K562 (cell line): ENCODE measurements around the gene UBR3. TPM values are rescaled to one million over a fixed set of nuclear protein-coding genes. Genes with fewer than 3 reads are reported as not detected.

Experiments used
- C11orf30 ChIP-seq: fragments of 450-650 bp; IDR thresholded peaks from 2 replicates; pipeline ENCODE4 v1.6.1; 2016; ENCODE audit warnings: low read depth, mild to moderate bottlenecking
- CC2D1A ChIP-seq: fragments of 450-650 bp; IDR thresholded peaks from 2 replicates; pipeline ENCODE4 v1.6.1; 2017; ENCODE audit warnings: mild to moderate bottlenecking
- KAT7 ChIP-seq: sonication (generic); formaldehyde crosslinking; IDR thresholded peaks from 2 replicates; pipeline ENCODE4 v1.8.0; 2022; ENCODE audit warnings: missing genetic modification reagents, mild to moderate bottlenecking, borderline replicate concordance
- PATZ1 ChIP-seq: fragments of 250-450 bp; sonication (Bioruptor Pico); IDR thresholded peaks from 2 replicates; pipeline ENCODE4 v1.5.0; 2020; ENCODE audit warnings: mild to moderate bottlenecking, borderline replicate concordance
- SIN3A ChIP-seq, 2 experiments: fragments of 150-350 bp in 1 of 2; IDR thresholded peaks; 2 replicates each; pipeline ENCODE4 v1.6.1; 2011 to 2016; ENCODE audit warnings: borderline replicate concordance in 2 of 2, low read depth in 2 of 2, low read length in 2 of 2, mild to moderate bottlenecking in 2 of 2, moderate library complexity in 2 of 2; ENCODE audit not compliant: control insufficient read depth in 1 of 2
- TCF7 ChIP-seq: sonication (generic); IDR thresholded peaks from 2 replicates; pipeline ENCODE4 v1.6.1; 2016; ENCODE audit warnings: antibody characterized with exemption, borderline replicate concordance
- THRAP3 ChIP-seq: fragments of 450-650 bp; IDR thresholded peaks from 2 replicates; pipeline ENCODE4 v1.6.1; 2016; ENCODE audit warnings: mild to moderate bottlenecking, inconsistent platforms, borderline replicate concordance
- ZBTB11 ChIP-seq, 3 experiments: fragments of 200-800 bp in 1 of 3; fragments of 250-450 bp in 1 of 3; fragments of 450-650 bp in 1 of 3; sonication (Bioruptor Pico) in 1 of 3; sonication (Bioruptor generic) in 1 of 3; formaldehyde crosslinking in 1 of 3; IDR thresholded peaks; 2 replicates each; pipeline versions ENCODE4 v1.6.1 to v1.8.0; 2016 to 2022; ENCODE audit warnings: mild to moderate bottlenecking in 2 of 3, missing genetic modification characterization in 2 of 3, missing compliant biosample characterization in 1 of 3, moderate library complexity in 1 of 3
- ZNF707 ChIP-seq: fragments of 250-450 bp; sonication (Bioruptor Pico); conservative IDR thresholded peaks from 2 replicates; pipeline ENCODE4 v1.8.0; 2022; ENCODE audit warnings: inconsistent platforms, mild to moderate bottlenecking, moderate library complexity
- ZNF75A ChIP-seq: fragments of 450-650 bp; formaldehyde crosslinking; IDR thresholded peaks from 2 replicates; pipeline ENCODE4 v1.4.0; 2020; ENCODE audit warnings: mild to moderate bottlenecking
- ZNF785 ChIP-seq: fragments of 250-450 bp; sonication (Bioruptor Pico); IDR thresholded peaks from 2 replicates; pipeline ENCODE4 v1.4.0; 2020; ENCODE audit warnings: mild to moderate bottlenecking
- polyA plus RNA-seq, 8 experiments: library from polyadenylated mRNA; depleted of rRNA in 4 of 8; stranded (reverse) in 5 of 8; unstranded in 3 of 8; fragments of >200 nt; fragmentation: Nextera tagmentation in 2 of 8; fragmentation: Illumina TruSeq in 1 of 8; extraction: Ambion mirVana in 2 of 8; extraction: Trizol in 1 of 8; gene quantifications; 2 replicates each; pipeline versions ENCODE4 v1.2.1 to v1.2.3, GENCODE V29; 2011 to 2014; ENCODE audit warnings: inconsistent platforms in 1 of 8, missing spikeins in 1 of 8
- total RNA-seq, 7 experiments: library from RNA; depleted of rRNA in 6 of 7; stranded (reverse); fragments of >200 nt in 6 of 7; fragmentation: Illumina TruSeq in 2 of 7; extraction: Trizol in 2 of 7; gene quantifications; 2 replicates each; pipeline versions ENCODE4 v1.2.1 to v1.2.3, GENCODE V29; 2011 to 2021; ENCODE audit warnings: low replicate concordance in 1 of 7
- TF ChIP-seq, protein P1 (sequence below), 2 experiments: fragments of 450-650 bp; conservative IDR thresholded peaks; 2 replicates each; pipeline ENCODE4 v1.6.1; 2017; ENCODE audit warnings: mild to moderate bottlenecking in 2 of 2, moderate library complexity in 2 of 2
- TF ChIP-seq, protein P2 (sequence below): fragments of 450-650 bp; IDR thresholded peaks from 2 replicates; pipeline ENCODE4 v1.6.1; 2016; ENCODE audit warnings: antibody characterized with exemption
- TF ChIP-seq, protein P3 (sequence below): fragments of 250-450 bp; sonication (Bioruptor Pico); IDR thresholded peaks from 2 replicates; pipeline ENCODE4 v1.8.0; 2022; ENCODE audit warnings: inconsistent platforms

The UBR3 gene
- total and polyA plus RNA-seq, 9 of the 15 experiments (the other 6 are each of a cell fraction or from before 2014, with no cell fraction given), result 14.4 to 63.5 (median 40.4) TPM

DNA sequence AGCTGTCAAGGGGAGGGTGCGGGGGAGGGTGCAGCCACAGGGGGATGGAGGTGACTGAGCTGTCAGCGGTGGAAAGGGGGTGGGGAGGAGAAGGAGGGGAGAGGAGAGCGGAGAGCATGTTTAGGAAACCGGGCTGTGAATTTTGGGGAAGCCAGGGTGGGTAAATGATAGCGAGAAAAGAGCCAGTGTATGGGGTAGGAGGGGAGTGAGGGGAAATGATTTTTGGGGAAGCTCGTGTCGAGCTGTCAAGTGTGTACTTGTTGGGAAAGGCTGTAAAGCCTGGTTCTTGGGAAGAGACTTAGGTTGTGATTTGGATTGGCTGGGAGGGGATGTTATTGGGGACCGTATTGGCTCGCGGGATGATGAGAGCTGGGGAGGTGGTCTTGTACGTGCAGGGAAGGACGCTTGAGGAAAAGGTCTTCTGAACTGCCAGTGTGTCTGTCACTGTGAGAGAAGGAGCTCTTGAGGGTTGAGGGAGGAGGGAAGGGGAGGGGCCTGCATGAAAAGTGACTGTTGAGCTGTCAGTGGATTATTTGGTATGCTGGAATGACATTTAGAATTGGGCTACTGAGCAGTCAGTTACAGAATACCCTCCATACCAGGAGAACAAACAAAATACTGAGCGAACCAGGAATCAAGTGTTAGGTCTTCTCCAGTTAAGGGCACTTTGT, 1.0 kb downstream of the UBR3 start (continued):
- TF ChIP-seq, protein P1, sequence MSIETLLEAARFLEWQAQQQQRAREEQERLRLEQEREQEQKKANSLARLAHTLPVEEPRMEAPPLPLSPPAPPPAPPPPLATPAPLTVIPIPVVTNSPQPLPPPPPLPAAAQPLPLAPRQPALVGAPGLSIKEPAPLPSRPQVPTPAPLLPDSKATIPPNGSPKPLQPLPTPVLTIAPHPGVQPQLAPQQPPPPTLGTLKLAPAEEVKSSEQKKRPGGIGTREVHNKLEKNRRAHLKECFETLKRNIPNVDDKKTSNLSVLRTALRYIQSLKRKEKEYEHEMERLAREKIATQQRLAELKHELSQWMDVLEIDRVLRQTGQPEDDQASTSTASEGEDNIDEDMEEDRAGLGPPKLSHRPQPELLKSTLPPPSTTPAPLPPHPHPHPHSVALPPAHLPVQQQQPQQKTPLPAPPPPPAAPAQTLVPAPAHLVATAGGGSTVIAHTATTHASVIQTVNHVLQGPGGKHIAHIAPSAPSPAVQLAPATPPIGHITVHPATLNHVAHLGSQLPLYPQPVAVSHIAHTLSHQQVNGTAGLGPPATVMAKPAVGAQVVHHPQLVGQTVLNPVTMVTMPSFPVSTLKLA (conservative IDR thresholded peaks at IDR 0.05), result peak; percentile 97 to 99
- no peak for TF ChIP-seq PATZ1 (CRISPR knock-in tag)
- no peak for TF ChIP-seq ZNF785 (CRISPR knock-in tag)
- TF ChIP-seq CC2D1A, result no peak; the same call in 1 of the 2 replicates
- TF ChIP-seq KAT7, result peak; percentile 33; the same call in 1 of the 2 replicates
- peak; percentile 85 to 97 for TF ChIP-seq SIN3A (IDR thresholded peaks at IDR 0.05; ENCODE audit: borderline replicate concordance in 2 of 2, control insufficient read depth in 1 of 2, low read depth in 2 of 2, low read length in 2 of 2)
- TF ChIP-seq, protein P2, sequence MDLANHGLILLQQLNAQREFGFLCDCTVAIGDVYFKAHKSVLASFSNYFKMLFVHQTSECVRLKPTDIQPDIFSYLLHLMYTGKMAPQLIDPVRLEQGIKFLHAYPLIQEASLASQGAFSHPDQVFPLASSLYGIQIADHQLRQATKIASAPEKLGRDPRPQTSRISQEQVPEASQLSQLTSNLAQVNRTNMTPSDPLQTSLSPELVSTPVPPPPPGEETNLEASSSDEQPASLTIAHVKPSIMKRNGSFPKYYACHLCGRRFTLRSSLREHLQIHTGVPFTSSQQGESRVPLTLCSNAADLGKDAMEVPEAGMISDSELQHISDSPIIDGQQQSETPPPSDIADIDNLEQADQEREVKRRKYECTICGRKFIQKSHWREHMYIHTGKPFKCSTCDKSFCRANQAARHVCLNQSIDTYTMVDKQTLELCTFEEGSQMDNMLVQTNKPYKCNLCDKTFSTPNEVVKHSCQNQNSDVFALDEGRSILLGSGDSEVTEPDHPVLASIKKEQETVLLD, result 0 out of 2 replicates have a peak, but pooled peaks have one; percentile 14
- TF ChIP-seq C11orf30, result no peak; the same call in 1 of the 2 replicates
- TF ChIP-seq, protein P3, sequence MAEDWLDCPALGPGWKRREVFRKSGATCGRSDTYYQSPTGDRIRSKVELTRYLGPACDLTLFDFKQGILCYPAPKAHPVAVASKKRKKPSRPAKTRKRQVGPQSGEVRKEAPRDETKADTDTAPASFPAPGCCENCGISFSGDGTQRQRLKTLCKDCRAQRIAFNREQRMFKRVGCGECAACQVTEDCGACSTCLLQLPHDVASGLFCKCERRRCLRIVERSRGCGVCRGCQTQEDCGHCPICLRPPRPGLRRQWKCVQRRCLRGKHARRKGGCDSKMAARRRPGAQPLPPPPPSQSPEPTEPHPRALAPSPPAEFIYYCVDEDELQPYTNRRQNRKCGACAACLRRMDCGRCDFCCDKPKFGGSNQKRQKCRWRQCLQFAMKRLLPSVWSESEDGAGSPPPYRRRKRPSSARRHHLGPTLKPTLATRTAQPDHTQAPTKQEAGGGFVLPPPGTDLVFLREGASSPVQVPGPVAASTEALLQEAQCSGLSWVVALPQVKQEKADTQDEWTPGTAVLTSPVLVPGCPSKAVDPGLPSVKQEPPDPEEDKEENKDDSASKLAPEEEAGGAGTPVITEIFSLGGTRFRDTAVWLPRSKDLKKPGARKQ (CRISPR knock-in tag), result no peak
- peak; percentile 82 for TF ChIP-seq THRAP3
- no peak for TF ChIP-seq ZNF707 (CRISPR knock-in tag)
- TF ChIP-seq ZNF75A (CRISPR knock-in tag), result no peak
- no peak for TF ChIP-seq ZBTB11 (CRISPR knock-in tag; IDR thresholded peaks at IDR 0.05)
- TF ChIP-seq TCF7, result no peak
